HEK293 (cell line): ENCODE measurements around the gene RGS4.

Experiments
- CTCF ChIA-PET: fragments of 350-600 bp; formaldehyde crosslinking; extraction: SDS; loops from one replicate; lab custom pipeline; 2021; ENCODE audit warnings: antibody characterized with exemption; lab: Yijun Ruan, JAX
- POLR2A ChIA-PET: fragments of 300-600 bp; formaldehyde crosslinking; extraction: SDS; loops from one replicate; lab custom pipeline; 2020; ENCODE audit warnings: antibody characterized with exemption, inconsistent platforms; lab: Yijun Ruan, JAX
- H3K27ac ChIP-seq: fragments of 200-500 bp; sonication (Bioruptor generic); 2 replicates; pipeline ENCODE4 v1.5.1; 2014; ENCODE audit warnings: low read depth, low read length, control low read depth, inconsistent platforms; ENCODE audit errors: extremely low read depth
- H3K36me3 ChIP-seq, 2 experiments: fragments of 200-500 bp in 1 of 2; sonication (Bioruptor generic) in 1 of 2; 1 replicate in 1 of 2; 2 replicates in 1 of 2; pipeline ENCODE4 v1.5.1; 2014 to 2017; ENCODE audit warnings: inconsistent platforms in 2 of 2, low read length in 2 of 2; ENCODE audit not compliant: control insufficient read depth in 2 of 2, insufficient read depth in 1 of 2
- H3K4me1 ChIP-seq: fragments of 200-500 bp; sonication (Bioruptor generic); 2 replicates; pipeline ENCODE4 v1.5.1; 2014; ENCODE audit warnings: mild to moderate bottlenecking, low read length, inconsistent platforms; ENCODE audit not compliant: control insufficient read depth, insufficient read depth
- H3K4me3 ChIP-seq: 2 replicates; pipeline ENCODE4 v1.5.1; 2011; ENCODE audit warnings: low read depth, mild to moderate bottlenecking, control low read depth, low read length, moderate library complexity
- H3K9me3 ChIP-seq: fragments of 200-500 bp; sonication (Bioruptor generic); 2 replicates; pipeline ENCODE4 v1.5.1; 2014; ENCODE audit warnings: low read depth, low read length, inconsistent platforms; ENCODE audit not compliant: control insufficient read depth, insufficient read depth
- GFI1B ChIP-seq: fragments of 450-650 bp; formaldehyde crosslinking; IDR thresholded peaks from 2 replicates; pipeline ENCODE4 v1.5.1; 2016; ENCODE audit warnings: missing biosample characterization, missing genetic modification characterization
- IKZF3 ChIP-seq: fragments of 450-650 bp; IDR thresholded peaks from 2 replicates; pipeline ENCODE4 v1.5.0; 2018; ENCODE audit warnings: missing biosample characterization, mild to moderate bottlenecking, missing genetic modification characterization, moderate library complexity
- KLF1 ChIP-seq: fragments of 450-650 bp; formaldehyde crosslinking; IDR thresholded peaks from 2 replicates; pipeline ENCODE4 v1.5.1; 2016; ENCODE audit warnings: missing biosample characterization, missing genetic modification characterization
- KLF10 ChIP-seq: fragments of 450-650 bp; IDR thresholded peaks from 2 replicates; pipeline ENCODE4 v1.5.1; 2018; ENCODE audit warnings: missing biosample characterization, mild to moderate bottlenecking, missing genetic modification characterization
- SP3 ChIP-seq: fragments of 450-650 bp; formaldehyde crosslinking; IDR thresholded peaks from 2 replicates; pipeline ENCODE4 v1.5.1; 2016; ENCODE audit warnings: missing biosample characterization, missing genetic modification characterization
- YY2 ChIP-seq: fragments of 450-650 bp; formaldehyde crosslinking; IDR thresholded peaks from 2 replicates; pipeline ENCODE4 v1.5.1; 2016; ENCODE audit warnings: missing biosample characterization, missing genetic modification characterization
- ZNF146 ChIP-seq: fragments of 450-650 bp; formaldehyde crosslinking; IDR thresholded peaks from 2 replicates; pipeline ENCODE4 v1.5.1; 2016; ENCODE audit warnings: missing biosample characterization, missing genetic modification characterization
- ZNF433 ChIP-seq: fragments of 450-650 bp; formaldehyde crosslinking; IDR thresholded peaks from 2 replicates; pipeline ENCODE4 v1.5.1; 2016; ENCODE audit warnings: missing biosample characterization, missing genetic modification characterization, low read depth
- ZNF529 ChIP-seq: fragments of 450-650 bp; formaldehyde crosslinking; IDR thresholded peaks from 2 replicates; pipeline ENCODE4 v1.5.1; 2017; ENCODE audit warnings: missing genetic modification characterization, missing biosample characterization; ENCODE audit not compliant: insufficient replicate concordance
- ZNF664 ChIP-seq: fragments of 450-650 bp; formaldehyde crosslinking; IDR thresholded peaks from 2 replicates; pipeline ENCODE4 v1.5.1; 2016; ENCODE audit warnings: missing biosample characterization, missing genetic modification characterization
- ZNF76 ChIP-seq: fragments of 450-650 bp; formaldehyde crosslinking; IDR thresholded peaks from 2 replicates; pipeline ENCODE4; 2016; ENCODE audit warnings: low read depth, missing biosample characterization, missing genetic modification characterization, borderline replicate concordance
- TF ChIP-seq, protein P1 (sequence below): fragments of 450-650 bp; formaldehyde crosslinking; IDR thresholded peaks from 2 replicates; pipeline ENCODE4 v1.5.1; 2017; ENCODE audit warnings: missing biosample characterization, missing genetic modification characterization
- TF ChIP-seq, protein P2 (sequence below): fragments of 450-650 bp; formaldehyde crosslinking; IDR thresholded peaks from 2 replicates; pipeline ENCODE4 v1.5.1; 2016; ENCODE audit warnings: missing biosample characterization, missing genetic modification characterization
- TF ChIP-seq, protein P3 (sequence below): fragments of 450-650 bp; formaldehyde crosslinking; IDR thresholded peaks from 2 replicates; pipeline ENCODE4 v1.5.1; 2016; ENCODE audit warnings: missing biosample characterization, missing genetic modification characterization
- TF ChIP-seq, protein P4 (sequence below): fragments of 450-650 bp; formaldehyde crosslinking; IDR thresholded peaks from 2 replicates; pipeline ENCODE4 v1.5.1; 2016; ENCODE audit warnings: missing biosample characterization, missing genetic modification characterization
- TF ChIP-seq, protein P5 (sequence below): fragments of 450-650 bp; formaldehyde crosslinking; IDR thresholded peaks from 2 replicates; pipeline ENCODE4 v1.5.1; 2016; ENCODE audit warnings: missing biosample characterization, missing genetic modification characterization

RGS4 gene

DNA sequence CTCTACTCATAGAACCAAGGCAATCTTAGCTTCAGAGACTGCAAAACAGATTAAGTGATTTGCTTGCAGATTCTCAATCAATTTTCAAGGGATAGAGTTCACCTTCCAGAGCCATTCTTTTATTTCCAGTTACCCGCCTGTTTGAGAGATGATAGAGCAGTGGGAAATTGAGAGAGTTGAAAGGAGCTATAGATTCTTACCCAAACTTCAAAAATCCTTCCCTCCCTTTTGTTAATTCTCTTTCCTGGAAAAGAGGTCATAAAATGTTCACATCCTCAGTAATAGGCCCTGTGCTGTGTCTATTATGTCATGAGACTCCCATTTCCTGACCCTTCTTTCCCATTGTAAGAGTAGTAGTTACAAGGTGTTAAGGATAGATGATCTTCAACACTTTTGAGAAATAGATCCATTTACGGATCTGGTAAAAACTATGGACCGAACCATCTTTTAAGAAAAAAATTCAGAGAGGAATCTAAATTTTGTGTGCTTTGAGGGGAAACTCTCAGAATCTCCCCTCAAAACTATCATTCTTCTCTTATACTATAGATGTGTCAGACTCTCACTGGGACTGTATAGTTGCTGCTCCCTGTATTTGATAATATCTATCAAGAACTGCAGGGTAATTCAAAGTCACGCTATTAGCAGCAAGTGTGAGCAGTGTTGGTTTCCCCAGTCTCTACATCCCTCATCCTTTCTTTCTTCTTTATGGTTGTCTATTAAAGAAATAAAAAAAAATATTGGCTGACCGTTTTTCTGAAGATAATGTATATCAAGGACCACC is 8.0 kb downstream of the RGS4 start:
- TF ChIP-seq YY2 (tag by site-specific recombination) (no peak), ZNF146 (tag by site-specific recombination) (no peak), GFI1B (no peak), ZNF664 (tag by site-specific recombination) (no peak), KLF10 (tag by site-specific recombination) (no peak), ZNF76 (tag by site-specific recombination) (no peak), KLF1 (tag by site-specific recombination) (no peak)
- TF ChIP-seq, protein P1, sequence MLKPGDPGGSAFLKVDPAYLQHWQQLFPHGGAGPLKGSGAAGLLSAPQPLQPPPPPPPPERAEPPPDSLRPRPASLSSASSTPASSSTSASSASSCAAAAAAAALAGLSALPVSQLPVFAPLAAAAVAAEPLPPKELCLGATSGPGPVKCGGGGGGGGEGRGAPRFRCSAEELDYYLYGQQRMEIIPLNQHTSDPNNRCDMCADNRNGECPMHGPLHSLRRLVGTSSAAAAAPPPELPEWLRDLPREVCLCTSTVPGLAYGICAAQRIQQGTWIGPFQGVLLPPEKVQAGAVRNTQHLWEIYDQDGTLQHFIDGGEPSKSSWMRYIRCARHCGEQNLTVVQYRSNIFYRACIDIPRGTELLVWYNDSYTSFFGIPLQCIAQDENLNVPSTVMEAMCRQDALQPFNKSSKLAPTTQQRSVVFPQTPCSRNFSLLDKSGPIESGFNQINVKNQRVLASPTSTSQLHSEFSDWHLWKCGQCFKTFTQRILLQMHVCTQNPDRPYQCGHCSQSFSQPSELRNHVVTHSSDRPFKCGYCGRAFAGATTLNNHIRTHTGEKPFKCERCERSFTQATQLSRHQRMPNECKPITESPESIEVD (tag by site-specific recombination) = no peak
- TF ChIP-seq, protein P2, sequence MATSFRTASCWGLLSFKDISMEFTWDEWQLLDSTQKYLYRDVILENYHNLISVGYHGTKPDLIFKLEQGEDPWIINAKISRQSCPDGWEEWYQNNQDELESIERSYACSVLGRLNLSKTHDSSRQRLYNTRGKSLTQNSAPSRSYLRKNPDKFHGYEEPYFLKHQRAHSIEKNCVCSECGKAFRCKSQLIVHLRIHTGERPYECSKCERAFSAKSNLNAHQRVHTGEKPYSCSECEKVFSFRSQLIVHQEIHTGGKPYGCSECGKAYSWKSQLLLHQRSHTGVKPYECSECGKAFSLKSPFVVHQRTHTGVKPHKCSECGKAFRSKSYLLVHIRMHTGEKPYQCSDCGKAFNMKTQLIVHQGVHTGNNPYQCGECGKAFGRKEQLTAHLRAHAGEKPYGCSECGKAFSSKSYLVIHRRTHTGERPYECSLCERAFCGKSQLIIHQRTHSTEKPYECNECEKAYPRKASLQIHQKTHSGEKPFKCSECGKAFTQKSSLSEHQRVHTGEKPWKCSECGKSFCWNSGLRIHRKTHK = no peak
- TF ChIP-seq, protein P3, sequence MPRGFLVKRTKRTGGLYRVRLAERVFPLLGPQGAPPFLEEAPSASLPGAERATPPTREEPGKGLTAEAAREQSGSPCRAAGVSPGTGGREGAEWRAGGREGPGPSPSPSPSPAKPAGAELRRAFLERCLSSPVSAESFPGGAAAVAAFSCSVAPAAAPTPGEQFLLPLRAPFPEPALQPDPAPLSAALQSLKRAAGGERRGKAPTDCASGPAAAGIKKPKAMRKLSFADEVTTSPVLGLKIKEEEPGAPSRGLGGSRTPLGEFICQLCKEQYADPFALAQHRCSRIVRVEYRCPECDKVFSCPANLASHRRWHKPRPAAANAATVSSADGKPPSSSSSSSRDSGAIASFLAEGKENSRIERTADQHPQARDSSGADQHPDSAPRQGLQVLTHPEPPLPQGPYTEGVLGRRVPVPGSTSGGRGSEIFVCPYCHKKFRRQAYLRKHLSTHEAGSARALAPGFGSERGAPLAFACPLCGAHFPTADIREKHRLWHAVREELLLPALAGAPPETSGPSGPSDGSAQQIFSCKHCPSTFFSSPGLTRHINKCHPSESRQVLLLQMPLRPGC = no peak
- ChIA-PET CTCF (no interaction called here), POLR2A (no interaction called here)
- Histone ChIP-seq H3K9me3 (no peaks in the 10 kb centered on the region), H3K4me1 (no peaks in the 10 kb centered on the region), H3K36me3 (no peaks in the 10 kb centered on the region), H3K4me3 (no peak overlapping the region), H3K27ac (no peak overlapping the region)

DNA sequence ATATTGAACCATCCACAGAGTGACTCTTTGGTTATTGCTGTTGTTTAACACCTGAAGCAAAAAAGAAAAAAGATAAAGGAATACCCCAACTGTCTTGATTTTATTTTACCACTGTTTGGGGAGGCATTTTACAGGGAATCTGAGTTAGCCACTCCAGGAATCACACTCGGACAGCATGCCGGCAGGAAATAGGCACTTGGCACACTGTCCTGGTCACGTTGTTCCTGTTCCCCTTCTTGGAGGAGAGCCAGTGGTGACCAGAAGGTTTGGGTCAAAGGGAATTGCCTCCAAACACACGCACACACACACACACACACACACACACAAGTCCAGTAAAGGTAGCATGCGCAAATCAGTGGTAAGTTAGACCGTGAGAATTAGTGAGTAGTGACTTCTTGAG is 13.8 kb downstream of the RGS4 start:
- no peaks in the 10 kb centered on the region for H3K36me3 ChIP-seq
- CTCF ChIA-PET = interaction anchor here (0.6 kb wide), 1 partner anchor 13 kb away, joined by 3 read pairs; the partner anchor contains the start of gene RGS4
- H3K4me3 ChIP-seq = no peak overlapping the region
- TF ChIP-seq, protein P4, sequence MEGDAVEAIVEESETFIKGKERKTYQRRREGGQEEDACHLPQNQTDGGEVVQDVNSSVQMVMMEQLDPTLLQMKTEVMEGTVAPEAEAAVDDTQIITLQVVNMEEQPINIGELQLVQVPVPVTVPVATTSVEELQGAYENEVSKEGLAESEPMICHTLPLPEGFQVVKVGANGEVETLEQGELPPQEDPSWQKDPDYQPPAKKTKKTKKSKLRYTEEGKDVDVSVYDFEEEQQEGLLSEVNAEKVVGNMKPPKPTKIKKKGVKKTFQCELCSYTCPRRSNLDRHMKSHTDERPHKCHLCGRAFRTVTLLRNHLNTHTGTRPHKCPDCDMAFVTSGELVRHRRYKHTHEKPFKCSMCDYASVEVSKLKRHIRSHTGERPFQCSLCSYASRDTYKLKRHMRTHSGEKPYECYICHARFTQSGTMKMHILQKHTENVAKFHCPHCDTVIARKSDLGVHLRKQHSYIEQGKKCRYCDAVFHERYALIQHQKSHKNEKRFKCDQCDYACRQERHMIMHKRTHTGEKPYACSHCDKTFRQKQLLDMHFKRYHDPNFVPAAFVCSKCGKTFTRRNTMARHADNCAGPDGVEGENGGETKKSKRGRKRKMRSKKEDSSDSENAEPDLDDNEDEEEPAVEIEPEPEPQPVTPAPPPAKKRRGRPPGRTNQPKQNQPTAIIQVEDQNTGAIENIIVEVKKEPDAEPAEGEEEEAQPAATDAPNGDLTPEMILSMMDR = no peak
- TF ChIP-seq SP3 (tag by site-specific recombination) = no peak
- no peak for TF ChIP-seq ZNF529 (tag by site-specific recombination)
- TF ChIP-seq ZNF433 (tag by site-specific recombination) = no peak
- TF ChIP-seq, protein P1 (tag by site-specific recombination) = no peak
- no peak for TF ChIP-seq IKZF3 (tag by site-specific recombination)
- TF ChIP-seq, protein P5, sequence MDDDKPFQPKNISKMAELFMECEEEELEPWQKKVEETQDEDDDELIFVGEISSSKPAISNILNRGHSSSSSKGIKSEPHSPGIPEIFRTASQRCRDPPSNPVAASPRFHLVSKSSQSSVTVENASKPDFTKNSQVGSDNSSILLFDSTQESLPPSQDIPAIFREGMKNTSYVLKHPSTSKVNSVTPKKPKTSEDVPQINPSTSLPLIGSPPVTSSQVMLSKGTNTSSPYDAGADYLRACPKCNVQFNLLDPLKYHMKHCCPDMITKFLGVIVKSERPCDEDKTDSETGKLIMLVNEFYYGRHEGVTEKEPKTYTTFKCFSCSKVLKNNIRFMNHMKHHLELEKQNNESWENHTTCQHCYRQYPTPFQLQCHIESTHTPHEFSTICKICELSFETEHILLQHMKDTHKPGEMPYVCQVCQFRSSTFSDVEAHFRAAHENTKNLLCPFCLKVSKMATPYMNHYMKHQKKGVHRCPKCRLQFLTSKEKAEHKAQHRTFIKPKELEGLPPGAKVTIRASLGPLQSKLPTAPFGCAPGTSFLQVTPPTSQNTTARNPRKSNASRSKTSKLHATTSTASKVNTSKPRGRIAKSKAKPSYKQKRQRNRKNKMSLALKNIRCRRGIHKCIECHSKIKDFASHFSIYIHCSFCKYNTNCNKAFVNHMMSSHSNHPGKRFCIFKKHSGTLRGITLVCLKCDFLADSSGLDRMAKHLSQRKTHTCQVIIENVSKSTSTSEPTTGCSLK (tag by site-specific recombination) = no peak
- H3K27ac ChIP-seq = no peak overlapping the region
- POLR2A ChIA-PET = no interaction called here
- H3K9me3 ChIP-seq = no peaks in the 10 kb centered on the region
- H3K4me1 ChIP-seq = peaks cover 4% of the 10 kb centered on the region; the same call in 1 of the 2 replicates
